Measurements from ENCODE around the gene LRRC4B. TPM values are rescaled to one million over a fixed set of nuclear protein-coding genes. Genes with fewer than 3 reads are reported as not detected.

LRRC4B gene
- total RNA-seq, 2 experiments from 2014 or later = not detected

- ChIA-PET POLR2A (interaction anchor here (1.3 kb wide), 1 partner anchor 136 kb away, joined by 4 read pairs; the partner anchor contains the start of gene NR1H2), CTCF (interaction anchor here (0.6 to 2.5 kb wide), 3 partner anchors 34 to 128 kb away, joined by 3 to 9 read pairs (median 3); no protein-coding TSS in a partner anchor)
Observed at GRCh38 chr19:50512112-50512998, 55.9 kb downstream of the LRRC4B start.

- CTCF ChIA-PET = interaction anchor here (0.6 to 2.5 kb wide), 3 partner anchors 32 to 127 kb away, joined by 3 to 9 read pairs (median 3); no protein-coding TSS in a partner anchor
- POLR2A ChIA-PET = interaction anchor here (1.3 kb wide), 1 partner anchor 135 kb away, joined by 4 read pairs; the partner anchor contains the start of gene NR1H2
Observed at GRCh38 chr19:50511069-50511822, 57.0 kb downstream of the LRRC4B start, which contains the start of gene JOSD2. Gene JOSD2 (minus strand): TSS chr19:50511191. CDS start chr19:50510431, 760 bp downstream.

DNA sequence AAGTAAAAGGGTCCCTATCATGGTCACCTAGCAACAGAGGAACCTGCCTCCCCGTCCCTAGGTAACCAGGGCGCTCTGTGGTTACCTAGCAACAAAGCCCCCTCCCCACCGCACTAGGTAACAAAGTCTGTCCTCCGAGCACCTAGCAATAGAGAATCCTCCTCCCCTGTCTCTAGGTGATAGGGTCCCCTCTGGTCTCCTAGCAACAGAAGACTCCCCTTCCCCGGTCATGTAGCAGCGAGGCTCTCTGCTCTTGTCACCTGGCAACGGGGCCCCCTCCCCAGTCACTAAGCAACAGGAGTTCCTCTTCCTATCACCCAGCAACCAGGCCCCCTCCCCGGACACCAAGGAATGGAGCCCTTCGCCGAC, 57.6 kb downstream of the LRRC4B start:
- CTCF ChIA-PET = interaction anchor here (2.5 kb wide), 1 partner anchor 46 kb away, joined by 9 read pairs; no protein-coding TSS in a partner anchor
- POLR2A ChIA-PET = interaction anchor here (1.3 kb wide), 1 partner anchor 135 kb away, joined by 4 read pairs; the partner anchor contains the start of gene NR1H2

DNA sequence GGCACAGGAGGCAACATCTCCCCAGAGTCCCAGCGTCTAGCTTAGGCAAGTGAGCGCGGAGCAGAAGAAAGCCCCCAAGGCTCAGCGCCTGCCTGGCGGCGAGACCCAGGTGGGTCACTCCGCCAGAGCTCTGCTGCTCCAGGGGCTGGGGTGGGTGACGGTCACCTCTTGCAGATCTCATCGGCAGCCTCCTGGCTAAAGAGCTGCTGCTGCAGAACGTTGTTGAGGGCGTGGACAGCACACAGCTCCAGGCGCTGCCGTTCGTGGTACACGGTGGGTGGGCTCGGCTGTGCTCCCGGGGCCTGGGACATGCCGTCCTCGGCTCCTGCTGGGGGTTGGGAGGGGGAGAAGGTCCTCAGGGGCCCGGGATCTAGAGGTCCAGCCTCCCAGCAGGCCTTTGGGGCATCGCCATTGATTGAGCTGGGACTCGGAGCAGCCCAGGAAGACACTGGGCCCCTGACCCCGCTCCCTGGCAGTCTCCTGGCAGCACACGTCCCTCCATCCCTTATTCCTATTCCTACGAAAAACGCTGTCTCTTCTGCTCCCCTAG, 58.0 kb downstream of the LRRC4B start:
- CTCF ChIA-PET = interaction anchor here (0.6 to 2.5 kb wide), 2 partner anchors 46 to 194 kb away, joined by 3 to 9 read pairs; no protein-coding TSS in a partner anchor
- POLR2A ChIA-PET = interaction anchor here (0.6 kb wide), 1 partner anchor 31 kb away, joined by 4 read pairs; no protein-coding TSS in a partner anchor

DNA sequence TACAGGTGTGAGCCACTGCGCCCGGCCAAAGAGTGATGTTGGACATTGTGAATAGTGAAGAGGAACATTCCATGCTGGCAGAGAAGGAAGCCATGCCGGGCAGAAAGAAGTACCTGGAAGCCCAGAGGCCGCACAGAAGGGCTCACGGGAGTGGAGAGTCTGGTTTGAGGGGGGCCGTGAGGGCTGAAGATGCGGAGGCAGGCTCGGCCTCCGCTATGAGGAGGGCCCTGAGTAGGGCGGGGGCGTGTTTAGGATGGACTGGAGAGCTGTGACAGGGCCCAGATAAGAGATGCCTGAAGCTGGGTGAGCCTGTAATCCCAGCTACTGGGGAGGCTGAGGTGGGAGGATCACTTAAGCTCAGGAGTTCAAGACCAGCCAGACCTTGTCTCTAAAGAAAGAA, 58.9 kb downstream of the LRRC4B start:
- CTCF ChIA-PET = interaction anchor here (0.6 kb wide), 1 partner anchor 29 kb away, joined by 3 read pairs; no protein-coding TSS in a partner anchor
- POLR2A ChIA-PET = no interaction called here

GRCh38 chr19:50508843-50509190, 59.4 kb downstream of the LRRC4B start:
- POLR2A ChIA-PET = interaction anchor here (0.5 kb wide), 1 partner anchor 1013 kb away, joined by 3 read pairs; no protein-coding TSS in a partner anchor
- CTCF ChIA-PET = no interaction called here

GRCh38 chr19:50507376-50507775, 60.9 kb downstream of the LRRC4B start:
- ChIA-PET POLR2A (no interaction called here), CTCF (no interaction called here)

DNA sequence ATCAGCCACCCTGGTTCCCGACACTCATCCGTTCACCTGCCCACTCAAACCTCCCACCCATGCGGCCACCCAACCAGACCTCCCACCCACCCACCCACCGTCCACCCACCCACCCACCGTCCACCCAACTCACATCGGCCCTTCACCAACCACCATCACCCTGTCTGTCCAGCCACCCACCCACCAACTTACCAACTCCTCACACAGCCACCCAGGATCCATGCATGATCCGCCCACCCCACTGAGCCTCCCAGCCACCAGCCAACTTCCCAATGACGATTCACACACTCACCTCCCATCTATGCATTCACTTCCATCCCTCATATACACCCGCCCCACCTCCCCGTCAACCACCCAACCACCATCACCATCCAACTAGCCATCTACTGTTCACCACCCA, 61.5 kb downstream of the LRRC4B start:
- POLR2A ChIA-PET = no interaction called here
- CTCF ChIA-PET = no interaction called here

- ChIA-PET POLR2A (no interaction called here), CTCF (no interaction called here)
Observed at GRCh38 chr19:50505856-50506611, 62.2 kb downstream of the LRRC4B start.

- CTCF ChIA-PET = no interaction called here
- POLR2A ChIA-PET = no interaction called here
Observed at GRCh38 chr19:50501568-50502475, 66.4 kb downstream of the LRRC4B start.

GRCh38 chr19:50501186-50501567, 67.1 kb downstream of the LRRC4B start:
- ChIA-PET CTCF (no interaction called here), POLR2A (no interaction called here)

DNA sequence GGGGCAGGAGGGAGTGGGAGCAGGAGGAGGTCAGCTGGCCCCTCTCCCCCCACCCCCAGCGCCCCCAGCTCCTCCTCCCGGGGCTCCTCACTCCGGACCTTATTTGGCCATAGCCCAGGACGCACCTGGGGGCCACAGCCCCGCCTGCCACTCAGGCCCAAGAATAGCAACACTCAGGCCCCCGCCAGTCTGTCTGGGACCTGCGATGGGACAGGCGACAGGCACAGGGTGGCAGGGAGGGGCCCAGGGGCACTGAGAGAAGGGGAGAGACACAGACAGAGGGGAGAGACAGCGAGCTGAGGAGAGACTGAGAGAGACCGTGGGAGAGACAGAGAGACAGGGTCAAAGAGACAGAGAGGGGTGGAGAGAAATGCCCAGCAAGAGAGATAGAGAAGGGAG, 67.5 kb downstream of the LRRC4B start:
- ChIA-PET CTCF (no interaction called here), POLR2A (no interaction called here)

DNA sequence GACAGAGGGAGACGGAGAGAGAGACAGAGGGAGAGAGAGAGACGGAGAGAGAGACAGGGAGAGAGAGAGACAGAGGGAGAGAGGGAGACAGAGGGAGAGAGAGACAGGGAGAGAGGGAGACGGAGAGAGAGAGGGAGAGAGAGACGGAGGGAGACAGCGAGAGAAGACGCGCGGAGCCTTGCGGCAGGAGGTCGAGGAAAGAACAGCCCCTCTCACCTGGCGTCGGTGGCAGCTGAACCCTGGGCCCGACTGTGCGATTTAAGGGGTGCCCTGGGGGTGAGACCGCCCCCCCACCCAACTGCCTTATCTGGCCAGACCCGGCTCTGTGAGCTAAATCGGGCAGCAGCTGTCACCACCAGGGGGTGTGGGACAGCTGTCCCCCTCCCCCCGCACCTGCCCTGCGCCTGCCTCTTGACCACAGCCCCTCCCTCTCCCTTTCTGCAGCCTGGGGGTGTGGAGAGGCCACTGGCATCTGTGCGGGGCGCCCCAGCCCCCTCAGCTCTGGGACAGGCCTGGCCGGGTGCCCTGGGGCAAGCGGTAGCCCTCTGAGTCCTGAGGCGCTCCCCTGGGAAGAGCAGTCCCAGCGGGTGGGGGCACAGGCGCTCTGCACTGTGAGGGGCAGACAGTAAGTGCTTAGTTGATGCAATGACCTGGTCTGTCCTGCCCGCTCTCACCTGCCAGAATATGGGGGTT, 68.0 kb downstream of the LRRC4B start:
- ChIA-PET CTCF (no interaction called here), POLR2A (no interaction called here)

DNA sequence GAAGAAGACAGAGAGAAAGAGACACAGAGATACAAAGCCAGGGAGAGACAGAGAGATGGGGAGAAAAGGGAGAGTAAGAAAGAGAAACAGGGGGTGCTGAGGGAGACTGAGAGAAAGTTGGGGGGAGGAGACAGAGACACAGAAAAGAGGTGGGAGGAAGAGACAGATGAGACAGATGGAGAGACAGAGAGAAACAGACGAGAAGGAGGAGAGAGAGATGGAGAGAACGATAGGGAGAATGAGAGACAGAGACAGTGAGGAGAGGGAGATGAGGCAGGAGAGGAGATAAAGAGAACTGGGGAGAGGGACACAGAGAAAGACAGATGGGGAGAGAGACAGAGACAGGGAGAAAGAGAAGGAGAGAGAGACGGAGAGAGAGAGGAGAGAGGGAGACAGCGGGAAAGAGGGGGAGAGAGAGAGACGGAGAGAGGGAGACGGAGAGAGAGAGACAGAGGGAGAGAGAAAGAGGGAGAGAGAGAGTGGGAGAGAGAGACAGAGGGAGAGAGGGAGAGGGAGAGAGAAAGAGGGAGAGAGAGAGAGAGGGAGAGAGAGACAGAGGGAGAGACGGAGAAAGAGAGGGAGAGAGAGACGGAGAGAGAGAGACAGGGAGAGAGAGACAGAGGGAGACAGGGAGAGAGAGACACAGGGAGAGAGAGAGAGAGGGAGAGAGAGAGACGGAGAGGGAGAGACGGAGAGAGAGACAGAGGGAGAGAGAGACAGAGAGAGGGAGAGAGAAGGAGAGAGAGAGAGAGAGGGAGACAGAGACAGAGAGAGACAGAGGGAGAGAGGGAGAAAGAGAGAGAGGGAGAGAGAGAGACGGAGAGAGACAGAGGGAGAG, 69.8 kb downstream of the LRRC4B start:
- CTCF ChIA-PET = no interaction called here
- POLR2A ChIA-PET = no interaction called here

DNA sequence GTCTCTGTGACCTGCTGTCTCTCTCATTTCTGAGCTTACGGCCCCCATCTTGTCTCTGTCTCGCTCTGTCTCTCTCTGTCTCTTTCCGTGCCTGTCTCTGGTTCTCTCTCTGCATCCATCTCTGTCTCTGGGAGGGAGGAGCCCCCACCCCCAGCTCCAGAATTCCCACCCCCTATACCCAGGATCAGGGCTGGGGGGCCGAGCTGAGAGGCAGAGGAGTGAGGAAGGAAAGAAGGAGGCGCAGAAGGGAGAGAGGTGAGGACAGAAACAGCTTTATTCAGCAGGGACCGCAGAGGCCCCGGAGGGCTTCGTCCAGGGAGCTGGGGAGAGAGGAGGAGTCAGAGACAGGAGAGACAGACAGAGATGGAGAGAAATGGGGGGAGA, 71.2 kb downstream of the LRRC4B start:
- ChIA-PET CTCF (no interaction called here), POLR2A (no interaction called here)

DNA sequence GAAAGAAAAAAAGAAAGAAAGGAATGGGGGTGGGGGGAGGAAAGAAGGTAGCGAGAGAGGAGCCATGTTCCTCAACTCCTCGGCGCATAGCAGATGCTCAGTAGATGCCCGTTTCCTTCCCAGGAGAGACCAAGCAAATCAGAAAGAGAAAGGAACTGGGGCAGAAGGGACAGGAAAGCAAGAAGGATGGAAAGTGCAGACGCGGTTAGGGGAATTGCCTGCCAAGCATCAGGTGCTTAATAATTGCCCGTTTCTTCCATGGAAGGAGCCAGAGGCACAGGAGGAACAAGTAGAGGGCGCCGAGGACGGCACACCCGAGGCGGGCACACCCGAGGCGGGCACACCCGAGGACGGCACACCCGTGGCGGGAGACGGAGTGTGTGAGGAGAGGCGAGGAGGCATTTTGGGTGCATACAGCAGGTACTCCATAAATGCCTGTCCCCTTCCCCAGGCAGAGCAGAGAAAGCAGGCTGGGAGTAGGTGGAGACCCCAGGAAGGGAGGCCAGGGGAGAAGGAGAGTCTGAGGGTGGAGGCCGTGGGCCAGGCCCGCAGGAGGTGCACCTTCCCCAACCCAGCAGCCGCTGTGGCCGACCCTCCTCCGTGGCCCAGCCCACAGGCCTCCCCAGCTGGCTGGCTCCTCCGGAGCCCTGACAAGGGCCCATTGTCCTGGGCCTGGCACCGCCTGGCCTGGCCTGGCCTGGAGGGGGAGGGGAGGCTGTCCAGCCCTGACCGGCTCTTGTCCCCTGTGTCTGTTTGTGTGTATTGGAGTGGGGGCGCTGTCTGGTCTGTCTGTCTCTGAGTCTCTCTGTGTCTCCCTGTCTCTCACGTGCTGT, 71.8 kb downstream of the LRRC4B start:
- ChIA-PET POLR2A (no interaction called here), CTCF (interaction anchor here (0.6 to 0.7 kb wide), 2 partner anchors 91 to 168 kb away, joined by 3 read pairs; no protein-coding TSS in a partner anchor)
